Loucy (cell line): ENCODE measurements around the gene TUFM.

ENCODE experiments used
- H2AFZ ChIP-seq: fragments of 200-600 bp; sonication (generic); 2 replicates; pipeline ENCODE4 v1.6.0; 2016; ENCODE audit warnings: antibody characterized with exemption, mild to moderate bottlenecking, low read length, moderate library complexity
- H3F3A ChIP-seq: fragments of 200-600 bp; 2 replicates; pipeline ENCODE4 v1.6.0; 2016; ENCODE audit warnings: antibody characterized with exemption, low read depth, mild to moderate bottlenecking
- H3K27me3 ChIP-seq: fragments of 200-600 bp; sonication (generic); 2 replicates; pipeline ENCODE4 v1.6.1; 2014; ENCODE audit warnings: low read length, mild to moderate bottlenecking; ENCODE audit not compliant: insufficient read depth, poor library complexity, severe bottlenecking
- H3K36me3 ChIP-seq: fragments of 200-600 bp; sonication (generic); 2 replicates; pipeline ENCODE4 v1.6.1; 2016; ENCODE audit warnings: low read length; ENCODE audit not compliant: insufficient read depth
- H3K4me1 ChIP-seq: fragments of 200-600 bp; sonication (generic); 2 replicates; pipeline ENCODE4 v1.5.1; 2014; ENCODE audit warnings: low read length, mild to moderate bottlenecking; ENCODE audit not compliant: insufficient read depth, poor library complexity, severe bottlenecking
- H3K4me2 ChIP-seq: fragments of 200-600 bp; sonication (generic); 2 replicates; pipeline ENCODE4 v1.6.0; 2014; ENCODE audit warnings: antibody characterized with exemption, low read length, low read depth, mild to moderate bottlenecking; ENCODE audit not compliant: poor library complexity, severe bottlenecking
- H3K4me3 ChIP-seq: fragments of 200-600 bp; sonication (generic); 2 replicates; pipeline ENCODE4 v1.5.1; 2014; ENCODE audit warnings: low read length, mild to moderate bottlenecking, mixed read lengths; ENCODE audit not compliant: poor library complexity, severe bottlenecking
- H3K79me2 ChIP-seq: fragments of 200-600 bp; sonication (generic); 2 replicates; pipeline ENCODE4 v1.6.1; 2014; ENCODE audit warnings: low read length; ENCODE audit not compliant: insufficient read depth
- H3K9ac ChIP-seq: fragments of 200-600 bp; sonication (generic); 2 replicates; pipeline ENCODE4 v1.6.0; 2014; ENCODE audit warnings: mild to moderate bottlenecking, low read depth, low read length, moderate library complexity; ENCODE audit not compliant: poor library complexity, severe bottlenecking
- H3K9me2 ChIP-seq: fragments of 200-600 bp; sonication (generic); replicated peaks from 2 replicates; pipeline ENCODE4 v1.6.1; 2016; ENCODE audit warnings: low read depth, low read length, mixed read lengths
- H3K9me3 ChIP-seq: fragments of 200-600 bp; sonication (generic); 2 replicates; pipeline ENCODE4 v1.6.1; 2014; ENCODE audit warnings: mild to moderate bottlenecking, antibody characterized with exemption, low read length, low read depth; ENCODE audit not compliant: insufficient read depth
- H4K20me1 ChIP-seq: fragments of 200-600 bp; sonication (generic); 2 replicates; pipeline ENCODE4 v1.6.0; 2014; ENCODE audit warnings: antibody characterized with exemption, low read length, mild to moderate bottlenecking; ENCODE audit not compliant: insufficient read depth, poor library complexity, severe bottlenecking
- CTCF ChIP-seq: fragments of 200-600 bp; sonication (generic); conservative IDR thresholded peaks from 2 replicates; pipeline ENCODE4 v1.5.1; 2014; ENCODE audit warnings: mild to moderate bottlenecking, antibody characterized with exemption, low read length
- EZH2phosphoT487 ChIP-seq: fragments of 200-600 bp; IDR thresholded peaks from 2 replicates; pipeline ENCODE4 v1.6.1; 2018; ENCODE audit warnings: antibody characterized with exemption, mild to moderate bottlenecking, moderate library complexity, borderline replicate concordance

TUFM gene

GRCh38 chr16:28834873-28835863 lies 11.0 kb downstream of the TUFM start:
- no peaks in the 10 kb centered on the region for H3K4me1 ChIP-seq
- no peaks in the 10 kb centered on the region for H3K27me3 ChIP-seq
- peaks cover 24% of the 10 kb centered on the region; the same call in 1 of the 2 replicates for H3K79me2 ChIP-seq
- H4K20me1 ChIP-seq, result peaks cover 58% of the 10 kb centered on the region
- H3K9me3 ChIP-seq, result no peaks in the 10 kb centered on the region
- no peak overlapping the region for H3K9ac ChIP-seq
- peaks cover 11% of the 10 kb centered on the region; the same call in 1 of the 2 replicates for H3F3A ChIP-seq
- TF ChIP-seq CTCF (no peak), EZH2phosphoT487 (no peak)
- H3K36me3 ChIP-seq, result peaks cover 87% of the 10 kb centered on the region
- H3K4me3 ChIP-seq, result no peak overlapping the region
- H3K9me2 ChIP-seq, result no peaks in the 10 kb centered on the region
- H3K4me2 ChIP-seq, result no peak overlapping the region
- no peak overlapping the region for H2AFZ ChIP-seq

- Histone ChIP-seq H3F3A (peaks cover 7% of the 10 kb centered on the region; the same call in 1 of the 2 replicates), H4K20me1 (peaks cover 65% of the 10 kb centered on the region), H3K4me3 (no peak overlapping the region), H3K36me3 (peaks cover 95% of the 10 kb centered on the region), H2AFZ (no peak overlapping the region), H3K4me1 (no peaks in the 10 kb centered on the region), H3K79me2 (peaks cover 31% of the 10 kb centered on the region; the same call in 1 of the 2 replicates), H3K9me3 (no peaks in the 10 kb centered on the region), H3K9me2 (no peaks in the 10 kb centered on the region), H3K27me3 (no peaks in the 10 kb centered on the region), H3K4me2 (no peak overlapping the region), H3K9ac (no peak overlapping the region)
- TF ChIP-seq CTCF, result no peak
- no peak for TF ChIP-seq EZH2phosphoT487
Measured at GRCh38 chr16:28834349-28834748, 11.8 kb downstream of the TUFM start.

GRCh38 chr16:28830531-28830930 lies 15.6 kb downstream of the TUFM start:
- peaks cover 69% of the 10 kb centered on the region for H3K79me2 ChIP-seq
- no peak overlapping the region for H3K4me3 ChIP-seq
- peaks cover 13% of the 10 kb centered on the region for H3K4me1 ChIP-seq
- no peaks in the 10 kb centered on the region for H3K27me3 ChIP-seq
- peaks cover 89% of the 10 kb centered on the region for H4K20me1 ChIP-seq
- H3K9ac ChIP-seq, result no peak overlapping the region
- TF ChIP-seq CTCF (no peak), EZH2phosphoT487 (no peak)
- H3K36me3 ChIP-seq, result peaks cover 100% of the 10 kb centered on the region
- no peaks in the 10 kb centered on the region for H3K9me2 ChIP-seq
- H3K4me2 ChIP-seq, result no peak overlapping the region
- H3F3A ChIP-seq, result no peaks in the 10 kb centered on the region
- H2AFZ ChIP-seq, result no peak overlapping the region
- H3K9me3 ChIP-seq, result no peaks in the 10 kb centered on the region
